Activated CD8-positive, alpha-beta T cell treated with anti-CD3 and anti-CD28 coated beads, Interleukin-2, amount 10 ng/mL, durations not matched to agents 7 days and 5 days (primary cell): Measurements from ENCODE around the gene PRR23E. TPM values are rescaled to one million over a fixed set of nuclear protein-coding genes. Genes with fewer than 3 reads are reported as not detected.
A peak's percentile ranks its signal among the peaks of the same experiment; 100 is the strongest.

Experiments used
- ATAC-seq: fragments of 150-1000 bp; cut with Tn5 transposase; one replicate; pipeline ENCODE4 v1.10.0; 2021; ENCODE audit warnings: moderate library complexity
- CTCF ChIA-PET: fragments of 350-600 bp; sonication (Branson Sonifier 250); formaldehyde crosslinking; loops from one replicate; lab custom pipeline; 2021; ENCODE audit warnings: antibody characterized with exemption; lab: Charles Lee
- POLR2A ChIA-PET: fragments of 350-600 bp; sonication (Branson Sonifier 250); formaldehyde crosslinking; loops from one replicate; lab custom pipeline; 2021; ENCODE audit warnings: antibody characterized with exemption; lab: Charles Lee
- DNase-seq: peaks from one replicate; pipeline ENCODE4 v3.0.0-alpha.2; 2020
- H3K27ac Mint-ChIP-seq: one replicate; pipeline ENCODE4 v1.8.0; 2021; ENCODE audit warnings: mild to moderate bottlenecking, mixed read lengths
- H3K27me3 Mint-ChIP-seq: one replicate; pipeline ENCODE4 v1.8.0; 2021; ENCODE audit warnings: low read depth, mixed read lengths
- H3K36me3 Mint-ChIP-seq: one replicate; pipeline ENCODE4 v1.8.0; 2021; ENCODE audit warnings: low read depth, mixed read lengths
- H3K4me1 Mint-ChIP-seq: one replicate; pipeline ENCODE4 v1.8.0; 2021; ENCODE audit warnings: low read depth, mixed read lengths
- H3K4me3 Mint-ChIP-seq: one replicate; pipeline ENCODE4 v1.8.0; 2021; ENCODE audit warnings: mild to moderate bottlenecking, mixed read lengths
- H3K9me3 Mint-ChIP-seq: one replicate; pipeline ENCODE4 v1.8.0; 2022; ENCODE audit warnings: mixed read lengths; ENCODE audit not compliant: insufficient read depth
- total RNA-seq, 2 experiments: library from RNA; stranded (reverse); gene quantifications; one replicate each; pipeline ENCODE4 v1.2.3, GENCODE V29; 2021

Gene PRR23E
- total RNA-seq, 2 experiments from 2014 or later: not detected

- CTCF ChIA-PET: no interaction called here
- Mint-ChIP-seq H3K9me3 (peaks cover 4% of the 10 kb centered on the region), H3K36me3 (no peaks in the 10 kb centered on the region), H3K27me3 (no peaks in the 10 kb centered on the region), H3K4me3 (no peak overlapping the region), H3K27ac (no peak overlapping the region), H3K4me1 (no peaks in the 10 kb centered on the region)
- POLR2A ChIA-PET: no interaction called here
- ATAC-seq: no peak
- no peak for DNase-seq
These were observed 2.5 kb downstream of the PRR23E start for GRCh38 chr3:127195417-127195816.

DNA sequence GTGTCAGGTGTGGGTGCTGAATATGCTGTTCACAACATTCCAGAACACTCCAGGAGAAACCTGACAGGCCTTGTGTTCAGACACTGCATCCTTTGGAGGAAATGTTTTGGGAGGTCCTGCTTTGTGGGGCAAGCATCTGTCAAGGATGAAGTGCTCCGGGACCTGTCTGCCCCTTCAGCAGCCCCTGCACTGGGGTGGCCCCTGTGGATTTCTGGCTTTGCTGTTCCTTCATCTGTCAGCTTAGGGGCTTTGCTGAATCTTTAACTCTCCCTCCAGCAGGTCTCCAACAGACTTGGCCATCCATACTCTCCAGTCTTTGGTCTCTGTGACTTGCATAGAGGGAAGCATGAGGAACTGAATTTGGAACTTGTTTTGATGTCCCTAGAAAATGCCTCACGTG is 3.1 kb downstream of the PRR23E start:
- DNase-seq (no peak), ATAC-seq (no peak)
- Mint-ChIP-seq H3K4me1 (no peaks in the 10 kb centered on the region), H3K9me3 (peaks cover 4% of the 10 kb centered on the region), H3K27me3 (no peaks in the 10 kb centered on the region), H3K36me3 (no peaks in the 10 kb centered on the region), H3K4me3 (no peak overlapping the region), H3K27ac (no peak overlapping the region)
- POLR2A ChIA-PET: no interaction called here
- CTCF ChIA-PET: no interaction called here

DNA sequence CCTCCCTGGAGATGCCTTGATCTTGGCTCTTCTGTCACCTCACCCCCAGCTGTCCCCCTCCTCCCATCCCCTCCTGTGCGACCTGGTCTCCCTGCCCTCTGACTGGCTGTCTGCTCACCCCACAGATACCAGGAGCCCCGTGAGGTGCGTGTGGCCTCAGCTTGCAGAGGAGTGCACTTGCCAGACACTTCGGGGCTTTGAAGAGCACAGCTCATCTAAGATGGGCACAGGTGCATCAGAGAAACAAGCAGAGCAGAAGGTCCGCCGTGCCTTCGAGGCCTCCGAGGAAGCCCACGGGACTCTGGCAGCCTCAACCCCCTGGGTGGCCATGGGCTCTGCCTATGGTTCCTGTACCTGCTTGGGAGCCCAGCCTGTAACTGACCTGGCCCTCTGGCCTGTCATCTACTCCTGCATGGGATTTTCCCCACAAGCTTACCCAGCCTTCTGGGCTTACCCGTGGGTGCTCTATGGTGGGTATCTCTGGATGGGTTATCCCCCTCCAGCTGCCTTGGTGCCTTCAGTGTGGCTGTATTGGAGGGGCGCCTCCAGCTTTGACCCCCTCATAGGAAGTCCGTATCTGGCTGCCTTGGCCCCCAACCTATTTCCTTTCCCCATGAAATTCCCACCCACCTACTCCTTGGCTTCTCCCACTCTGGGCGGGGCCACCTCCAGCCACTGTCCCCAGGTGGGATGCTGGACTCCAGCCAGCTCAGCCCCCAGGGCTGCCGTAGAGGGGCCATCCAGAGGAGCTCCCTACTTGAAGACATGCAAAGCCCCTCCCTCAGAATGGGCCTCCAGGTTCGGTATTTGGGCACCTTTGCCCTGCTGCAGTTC is 3.8 kb downstream of the PRR23E start:
- H3K4me1 Mint-ChIP-seq: no peaks in the 10 kb centered on the region
- H3K27me3 Mint-ChIP-seq: peaks cover 3% of the 10 kb centered on the region
- no peaks in the 10 kb centered on the region for H3K36me3 Mint-ChIP-seq
- no peaks in the 10 kb centered on the region for H3K9me3 Mint-ChIP-seq
- POLR2A ChIA-PET: no interaction called here
- H3K27ac Mint-ChIP-seq: no peak overlapping the region
- ATAC-seq (no peak), DNase-seq (no peak)
- CTCF ChIA-PET: no interaction called here
- H3K4me3 Mint-ChIP-seq: no peak overlapping the region

- ATAC-seq (no peak), DNase-seq (no peak)
- ChIA-PET POLR2A (no interaction called here), CTCF (no interaction called here)
- peaks cover 3% of the 10 kb centered on the region for H3K27me3 Mint-ChIP-seq
- H3K36me3 Mint-ChIP-seq: no peaks in the 10 kb centered on the region
- no peaks in the 10 kb centered on the region for H3K4me1 Mint-ChIP-seq
- no peaks in the 10 kb centered on the region for H3K9me3 Mint-ChIP-seq
- H3K4me3 Mint-ChIP-seq: no peak overlapping the region
- H3K27ac Mint-ChIP-seq: no peak overlapping the region
These were observed 4.6 kb downstream of the PRR23E start for GRCh38 chr3:127197300-127198189.

DNA sequence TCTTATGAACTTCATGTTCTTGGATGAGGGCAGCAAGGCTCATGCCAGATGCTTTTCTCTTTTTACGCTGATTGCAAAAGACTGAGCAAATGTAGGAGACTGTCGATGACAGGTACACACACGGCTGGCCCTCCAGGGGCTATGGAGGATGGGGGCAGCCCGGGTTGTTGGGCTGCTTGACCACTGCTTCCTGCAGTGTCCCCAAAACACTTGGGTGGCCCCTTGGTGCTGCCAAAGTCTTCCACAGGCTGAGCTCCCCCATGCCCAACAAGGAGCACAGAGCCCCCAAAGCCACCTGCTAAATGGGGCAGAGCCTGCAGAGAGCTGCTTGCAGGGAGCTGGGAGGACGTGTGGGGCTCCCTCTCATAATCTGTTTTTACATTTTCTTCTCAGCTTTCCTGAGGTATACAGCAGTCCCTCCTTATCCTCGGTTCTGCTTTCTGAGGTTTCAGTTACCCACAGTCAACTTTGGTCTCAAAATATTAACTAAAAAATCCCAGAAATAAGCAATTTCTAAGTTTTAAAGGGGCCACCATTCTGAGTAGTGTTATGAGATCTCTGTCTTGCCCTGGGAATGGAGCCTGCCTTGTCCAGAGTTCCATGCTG is 7.3 kb downstream of the PRR23E start:
- DNase-seq (no peak), ATAC-seq (no peak)
- no peaks in the 10 kb centered on the region for H3K36me3 Mint-ChIP-seq
- H3K9me3 Mint-ChIP-seq: no peaks in the 10 kb centered on the region
- peaks cover 6% of the 10 kb centered on the region for H3K27me3 Mint-ChIP-seq
- ChIA-PET POLR2A (no interaction called here), CTCF (no interaction called here)
- H3K4me3 Mint-ChIP-seq: no peak overlapping the region
- H3K4me1 Mint-ChIP-seq: no peaks in the 10 kb centered on the region
- no peak overlapping the region for H3K27ac Mint-ChIP-seq

DNA sequence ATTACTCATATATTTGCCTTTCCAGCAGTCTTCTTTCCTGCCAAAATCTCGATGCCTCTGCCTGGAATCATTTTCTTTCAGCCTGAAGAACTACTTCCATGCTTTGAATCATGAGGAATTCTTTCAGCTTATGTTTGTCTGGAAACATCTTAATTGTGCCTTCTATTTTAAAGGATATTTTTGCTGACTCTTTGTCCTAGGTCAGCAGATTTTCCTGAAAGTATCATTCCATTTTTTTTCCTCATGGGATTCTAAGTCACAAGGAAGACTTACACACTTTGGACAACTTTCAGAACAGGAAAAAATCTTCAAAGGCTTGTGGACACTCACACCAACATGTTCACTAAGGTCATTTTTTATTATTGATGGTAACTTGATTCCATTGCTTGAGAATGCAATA is 10.1 kb downstream of the PRR23E start:
- H3K9me3 Mint-ChIP-seq: no peaks in the 10 kb centered on the region
- no peak overlapping the region for H3K4me3 Mint-ChIP-seq
- DNase-seq: no peak
- no peaks in the 10 kb centered on the region for H3K36me3 Mint-ChIP-seq
- ATAC-seq: no peak
- ChIA-PET CTCF (no interaction called here), POLR2A (no interaction called here)
- no peaks in the 10 kb centered on the region for H3K4me1 Mint-ChIP-seq
- peaks cover 6% of the 10 kb centered on the region for H3K27me3 Mint-ChIP-seq
- no peak overlapping the region for H3K27ac Mint-ChIP-seq

DNA sequence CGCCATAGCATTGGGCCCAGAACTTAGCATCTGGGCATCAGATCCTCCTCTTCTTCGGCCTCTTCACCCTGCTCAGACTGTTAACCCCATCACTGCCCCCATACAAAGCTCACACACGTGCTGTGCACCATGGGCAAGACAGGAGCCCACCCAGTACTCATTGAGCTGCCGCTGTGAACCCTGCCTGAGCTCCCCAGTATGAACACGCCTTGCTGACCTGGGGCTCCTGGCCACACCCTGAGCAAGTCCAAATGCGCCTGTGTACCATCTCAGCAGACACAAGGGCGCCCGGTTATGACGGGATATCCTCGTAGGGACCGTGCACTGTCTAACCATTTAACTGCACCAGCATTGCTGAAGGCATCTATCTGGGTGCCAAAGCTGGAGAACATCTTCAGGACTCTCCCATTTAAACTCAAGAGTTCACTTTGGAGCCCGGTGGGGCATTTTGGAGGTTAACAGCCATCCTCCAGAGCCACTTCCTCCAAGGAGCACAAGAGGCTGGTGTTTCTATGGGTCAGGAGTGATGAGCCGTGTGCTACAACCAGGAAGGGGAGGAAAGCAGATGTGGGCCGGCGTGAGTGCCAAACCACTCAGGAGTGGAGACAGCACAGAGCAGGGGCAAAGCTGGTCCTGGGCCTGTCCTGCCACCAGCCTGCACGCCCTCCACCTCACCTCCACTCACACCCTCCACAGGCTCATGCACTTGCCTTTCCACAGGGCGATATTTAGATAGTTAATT is 12.1 kb downstream of the PRR23E start:
- Mint-ChIP-seq H3K4me1 (no peaks in the 10 kb centered on the region), H3K4me3 (no peak overlapping the region), H3K36me3 (no peaks in the 10 kb centered on the region), H3K27ac (no peak overlapping the region), H3K27me3 (peaks cover 6% of the 10 kb centered on the region), H3K9me3 (no peaks in the 10 kb centered on the region)
- ATAC-seq (no peak), DNase-seq (peak; percentile 16)
- ChIA-PET POLR2A (interaction anchor here (0.7 to 1.2 kb wide), 2 partner anchors 159 to 294 kb away, joined by 3 read pairs; no protein-coding TSS in a partner anchor), CTCF (no interaction called here)

GRCh38 chr3:127206154-127206553 is 13.2 kb downstream of the PRR23E start:
- H3K27me3 Mint-ChIP-seq: peaks cover 5% of the 10 kb centered on the region
- H3K27ac Mint-ChIP-seq: no peak overlapping the region
- H3K36me3 Mint-ChIP-seq: no peaks in the 10 kb centered on the region
- no peak for DNase-seq
- ChIA-PET POLR2A (no interaction called here), CTCF (no interaction called here)
- H3K9me3 Mint-ChIP-seq: no peaks in the 10 kb centered on the region
- no peaks in the 10 kb centered on the region for H3K4me1 Mint-ChIP-seq
- no peak overlapping the region for H3K4me3 Mint-ChIP-seq
- no peak for ATAC-seq

- no peaks in the 10 kb centered on the region for H3K36me3 Mint-ChIP-seq
- no peak overlapping the region for H3K4me3 Mint-ChIP-seq
- H3K27me3 Mint-ChIP-seq: peaks cover 3% of the 10 kb centered on the region
- no peaks in the 10 kb centered on the region for H3K4me1 Mint-ChIP-seq
- DNase-seq (peak; percentile 6), ATAC-seq (no peak)
- H3K27ac Mint-ChIP-seq: no peak overlapping the region
- ChIA-PET CTCF (no interaction called here), POLR2A (no interaction called here)
- no peaks in the 10 kb centered on the region for H3K9me3 Mint-ChIP-seq
These were observed 13.9 kb downstream of the PRR23E start for GRCh38 chr3:127206611-127207516.

- H3K36me3 Mint-ChIP-seq: no peaks in the 10 kb centered on the region
- no peak overlapping the region for H3K4me3 Mint-ChIP-seq
- ATAC-seq (no peak), DNase-seq (no peak)
- H3K27me3 Mint-ChIP-seq: peaks cover under 1% of the 10 kb centered on the region
- no peak overlapping the region for H3K27ac Mint-ChIP-seq
- CTCF ChIA-PET: no interaction called here
- H3K4me1 Mint-ChIP-seq: no peaks in the 10 kb centered on the region
- H3K9me3 Mint-ChIP-seq: no peaks in the 10 kb centered on the region
- POLR2A ChIA-PET: no interaction called here
These were observed 15.0 kb downstream of the PRR23E start for GRCh38 chr3:127207727-127208482.
